Body of pancreas (tissue), 4 donors: ENCODE results near the gene ABCA13.

ENCODE experiments used
- POLR2A ChIP-seq, 3 donors: fragments of 450-650 bp; IDR thresholded peaks; one replicate each; pipeline ENCODE4 v1.6.1; 2016; ENCODE audit warnings: antibody characterized with exemption in 3 of 3, mild to moderate bottlenecking in 2 of 3
- TF ChIP-seq, protein P1 (sequence below), 7 experiments: fragments of 450-650 bp in 4 of 7; fragments of 200-600 bp in 3 of 7; sonication (generic) in 3 of 7; IDR thresholded peaks; one replicate each; pipeline ENCODE4 v1.5.1; 2016 to 2019; ENCODE audit warnings: antibody characterized with exemption in 7 of 7

GRCh38 chr7:48217266-48217665, 46.0 kb downstream of the ABCA13 start:
- TF ChIP-seq, protein P1, sequence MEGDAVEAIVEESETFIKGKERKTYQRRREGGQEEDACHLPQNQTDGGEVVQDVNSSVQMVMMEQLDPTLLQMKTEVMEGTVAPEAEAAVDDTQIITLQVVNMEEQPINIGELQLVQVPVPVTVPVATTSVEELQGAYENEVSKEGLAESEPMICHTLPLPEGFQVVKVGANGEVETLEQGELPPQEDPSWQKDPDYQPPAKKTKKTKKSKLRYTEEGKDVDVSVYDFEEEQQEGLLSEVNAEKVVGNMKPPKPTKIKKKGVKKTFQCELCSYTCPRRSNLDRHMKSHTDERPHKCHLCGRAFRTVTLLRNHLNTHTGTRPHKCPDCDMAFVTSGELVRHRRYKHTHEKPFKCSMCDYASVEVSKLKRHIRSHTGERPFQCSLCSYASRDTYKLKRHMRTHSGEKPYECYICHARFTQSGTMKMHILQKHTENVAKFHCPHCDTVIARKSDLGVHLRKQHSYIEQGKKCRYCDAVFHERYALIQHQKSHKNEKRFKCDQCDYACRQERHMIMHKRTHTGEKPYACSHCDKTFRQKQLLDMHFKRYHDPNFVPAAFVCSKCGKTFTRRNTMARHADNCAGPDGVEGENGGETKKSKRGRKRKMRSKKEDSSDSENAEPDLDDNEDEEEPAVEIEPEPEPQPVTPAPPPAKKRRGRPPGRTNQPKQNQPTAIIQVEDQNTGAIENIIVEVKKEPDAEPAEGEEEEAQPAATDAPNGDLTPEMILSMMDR (IDR thresholded peaks at IDR 0.05), result no peak
- no peak for TF ChIP-seq POLR2A (IDR thresholded peaks at IDR 0.05)
